Astrocyte (in vitro differentiated cells and primary cell): Measurements from ENCODE around the gene TWIST2. TPM values are rescaled to one million over a fixed set of nuclear protein-coding genes. Genes with fewer than 3 reads are reported as not detected.

Experiments used
- DNase-seq: peaks from one replicate; pipeline ENCODE4 v3.0.0-alpha.2; 2010; ENCODE audit warnings: low read depth
- FAIRE-seq: peaks from 2 replicates; lab custom pipeline; 2011; peaks lifted over from hg19 to GRCh38; lab: Jason Lieb, UNC
- H2AFZ ChIP-seq: 2 replicates; pipeline ENCODE4 v1.6.0; 2012; ENCODE audit warnings: low read depth, low read length, inconsistent platforms
- H3K27ac ChIP-seq: 2 replicates; pipeline ENCODE4 v1.5.1; 2011; ENCODE audit warnings: low read depth, low read length, inconsistent platforms
- H3K27me3 ChIP-seq: 2 replicates; pipeline ENCODE4 v1.6.0; 2011; ENCODE audit warnings: low read length, inconsistent platforms; ENCODE audit not compliant: insufficient read depth
- H3K36me3 ChIP-seq: 2 replicates; pipeline ENCODE4 v1.5.1; 2011; ENCODE audit warnings: low read length, inconsistent platforms; ENCODE audit not compliant: insufficient read depth
- H3K4me1 ChIP-seq: 2 replicates; pipeline ENCODE4 v1.5.1; 2011; ENCODE audit warnings: low read length, inconsistent platforms; ENCODE audit not compliant: insufficient read depth
- H3K4me2 ChIP-seq: 2 replicates; pipeline ENCODE4 v1.6.0; 2012; ENCODE audit warnings: low read length, inconsistent platforms
- H3K4me3 ChIP-seq: 2 replicates; pipeline ENCODE4 v1.5.1; 2011; ENCODE audit warnings: low read depth, mild to moderate bottlenecking, low read length, inconsistent platforms; ENCODE audit not compliant: insufficient read depth
- H3K79me2 ChIP-seq: 2 replicates; pipeline ENCODE4 v1.6.0; 2012; ENCODE audit warnings: mild to moderate bottlenecking, low read length, inconsistent platforms; ENCODE audit not compliant: insufficient read depth
- H3K9ac ChIP-seq: 2 replicates; pipeline ENCODE4 v1.6.0; 2012; ENCODE audit warnings: mild to moderate bottlenecking, low read length, inconsistent platforms
- H3K9me3 ChIP-seq: 2 replicates; pipeline ENCODE4 v1.5.1; 2012; ENCODE audit warnings: low read depth, mild to moderate bottlenecking, low read length, inconsistent platforms; ENCODE audit not compliant: insufficient read depth
- H4K20me1 ChIP-seq: 2 replicates; pipeline ENCODE4 v1.6.0; 2012; ENCODE audit warnings: low read length, inconsistent platforms; ENCODE audit not compliant: insufficient read depth
- H3K27ac Mint-ChIP-seq: one replicate; pipeline ENCODE4 v1.8.0; 2021; ENCODE audit warnings: mild to moderate bottlenecking, mixed read lengths; ENCODE audit not compliant: unreplicated experiment
- H3K27me3 Mint-ChIP-seq: one replicate; pipeline ENCODE4 v1.8.0; 2021; ENCODE audit warnings: low read depth, mixed read lengths; ENCODE audit not compliant: unreplicated experiment
- H3K36me3 Mint-ChIP-seq: one replicate; pipeline ENCODE4 v1.8.0; 2021; ENCODE audit warnings: low read depth, mixed read lengths; ENCODE audit not compliant: unreplicated experiment
- H3K4me1 Mint-ChIP-seq: one replicate; pipeline ENCODE4 v1.8.0; 2021; ENCODE audit warnings: low read depth, mixed read lengths; ENCODE audit not compliant: unreplicated experiment
- H3K4me3 Mint-ChIP-seq: one replicate; pipeline ENCODE4 v1.8.0; 2021; ENCODE audit warnings: mild to moderate bottlenecking, moderate library complexity, mixed read lengths; ENCODE audit not compliant: unreplicated experiment
- H3K9me3 Mint-ChIP-seq: one replicate; pipeline ENCODE4 v1.8.0; 2021; ENCODE audit warnings: mild to moderate bottlenecking, mixed read lengths; ENCODE audit not compliant: unreplicated experiment
- EZH2 ChIP-seq: IDR thresholded peaks from 2 replicates; pipeline ENCODE4 v1.6.1; 2012; ENCODE audit warnings: mild to moderate bottlenecking, low read length, inconsistent platforms; ENCODE audit not compliant: insufficient read depth
- total RNA-seq: library from RNA; stranded (reverse); gene quantifications from 2 replicates; pipeline ENCODE4 v1.2.1, GENCODE V29; 2021
- TF ChIP-seq, protein P1 (sequence below): IDR thresholded peaks from 2 replicates; pipeline ENCODE4 v1.5.1; 2011; ENCODE audit warnings: low read depth, mild to moderate bottlenecking, inconsistent platforms, low read length, moderate library complexity; ENCODE audit not compliant: insufficient read depth

The TWIST2 gene
- total RNA-seq, 1 donor from 2014 or later: 3.2 TPM

DNA sequence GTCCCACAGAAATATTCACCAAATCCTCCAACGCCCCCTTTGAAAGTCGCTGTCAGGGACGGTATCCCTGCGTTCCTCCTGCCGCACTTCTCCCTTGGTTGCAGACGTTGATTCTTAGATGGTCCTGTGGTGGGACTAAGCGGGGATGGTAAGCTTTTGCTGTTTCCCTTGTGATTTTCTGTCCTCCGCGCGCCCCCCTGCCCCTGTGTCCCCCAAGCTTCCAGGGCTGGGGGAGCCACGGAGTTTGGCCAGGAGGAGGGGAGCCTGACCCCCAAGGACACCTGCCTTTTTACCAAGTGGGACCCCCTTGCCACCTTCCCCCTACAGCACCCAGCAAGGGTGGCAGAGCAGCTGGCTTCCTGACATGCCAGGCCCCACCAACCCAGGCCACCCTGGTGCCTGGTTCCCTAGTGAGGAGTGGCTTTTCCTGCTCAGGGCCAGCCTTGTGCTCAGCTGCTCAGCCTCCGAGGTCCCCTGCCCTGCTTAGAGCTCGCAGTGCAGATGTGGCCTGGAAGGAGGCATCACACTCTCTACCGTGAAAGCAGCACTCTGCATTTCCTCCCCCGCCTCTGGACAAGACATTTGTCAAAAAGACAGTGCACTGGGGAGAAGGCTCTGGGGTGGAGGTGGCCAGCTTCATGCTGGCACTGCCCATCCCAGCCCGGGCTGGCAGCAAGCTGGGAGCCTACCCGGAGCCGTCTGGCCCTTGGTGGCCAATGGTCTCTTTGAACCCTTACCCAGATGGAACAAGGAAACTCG lies 49.4 kb downstream of the TWIST2 start:
- Mint-ChIP-seq H3K27me3 (peaks cover 2% of the 10 kb centered on the region), H3K27ac (no peak overlapping the region), H3K4me3 (no peak overlapping the region), H3K36me3 (no peaks in the 10 kb centered on the region), H3K4me1 (peaks cover 16% of the 10 kb centered on the region), H3K9me3 (no peaks in the 10 kb centered on the region)
- H3K27me3 ChIP-seq: no peaks in the 10 kb centered on the region
- no peaks in the 10 kb centered on the region for H3K9me3 ChIP-seq
- FAIRE-seq (no peak), DNase-seq (no peak)
- H4K20me1 ChIP-seq: peaks cover 36% of the 10 kb centered on the region
- peaks cover 37% of the 10 kb centered on the region for H3K79me2 ChIP-seq
- H3K9ac ChIP-seq: no peak overlapping the region
- TF ChIP-seq EZH2: no peak
- TF ChIP-seq, protein P1, sequence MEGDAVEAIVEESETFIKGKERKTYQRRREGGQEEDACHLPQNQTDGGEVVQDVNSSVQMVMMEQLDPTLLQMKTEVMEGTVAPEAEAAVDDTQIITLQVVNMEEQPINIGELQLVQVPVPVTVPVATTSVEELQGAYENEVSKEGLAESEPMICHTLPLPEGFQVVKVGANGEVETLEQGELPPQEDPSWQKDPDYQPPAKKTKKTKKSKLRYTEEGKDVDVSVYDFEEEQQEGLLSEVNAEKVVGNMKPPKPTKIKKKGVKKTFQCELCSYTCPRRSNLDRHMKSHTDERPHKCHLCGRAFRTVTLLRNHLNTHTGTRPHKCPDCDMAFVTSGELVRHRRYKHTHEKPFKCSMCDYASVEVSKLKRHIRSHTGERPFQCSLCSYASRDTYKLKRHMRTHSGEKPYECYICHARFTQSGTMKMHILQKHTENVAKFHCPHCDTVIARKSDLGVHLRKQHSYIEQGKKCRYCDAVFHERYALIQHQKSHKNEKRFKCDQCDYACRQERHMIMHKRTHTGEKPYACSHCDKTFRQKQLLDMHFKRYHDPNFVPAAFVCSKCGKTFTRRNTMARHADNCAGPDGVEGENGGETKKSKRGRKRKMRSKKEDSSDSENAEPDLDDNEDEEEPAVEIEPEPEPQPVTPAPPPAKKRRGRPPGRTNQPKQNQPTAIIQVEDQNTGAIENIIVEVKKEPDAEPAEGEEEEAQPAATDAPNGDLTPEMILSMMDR: no peak
- no peak overlapping the region for H2AFZ ChIP-seq
- H3K4me3 ChIP-seq: no peak overlapping the region
- H3K36me3 ChIP-seq: no peaks in the 10 kb centered on the region
- H3K4me1 ChIP-seq: peaks cover 25% of the 10 kb centered on the region
- H3K4me2 ChIP-seq: no peak overlapping the region
- H3K27ac ChIP-seq: no peak overlapping the region

DNA sequence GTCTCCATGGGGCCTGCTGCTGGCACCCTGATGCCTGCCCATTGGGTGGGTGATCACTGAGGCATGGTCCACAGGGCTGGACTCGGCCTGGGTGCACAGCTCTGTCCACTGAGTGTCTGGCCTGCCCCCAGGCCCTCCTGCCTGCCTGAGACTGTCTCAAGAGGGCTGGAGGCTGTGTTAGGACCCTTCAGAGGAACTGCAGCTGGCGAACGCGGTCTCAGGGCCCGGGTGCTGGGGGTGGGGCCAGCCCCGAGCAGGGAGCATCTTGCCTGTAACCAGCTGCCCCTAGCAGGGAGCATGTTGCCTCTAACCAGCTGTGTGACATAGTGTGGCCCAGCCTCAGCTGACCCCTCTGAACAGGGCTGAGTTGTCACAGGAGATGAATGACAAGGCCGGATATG lies 50.0 kb downstream of the TWIST2 start:
- Histone ChIP-seq H3K9me3 (no peaks in the 10 kb centered on the region), H3K4me1 (peaks cover 25% of the 10 kb centered on the region), H3K4me3 (no peak overlapping the region), H2AFZ (no peak overlapping the region), H3K36me3 (no peaks in the 10 kb centered on the region), H3K9ac (no peak overlapping the region), H3K79me2 (peaks cover 37% of the 10 kb centered on the region), H3K27me3 (no peaks in the 10 kb centered on the region), H3K27ac (no peak overlapping the region), H3K4me2 (no peak overlapping the region), H4K20me1 (peaks cover 42% of the 10 kb centered on the region)
- Mint-ChIP-seq H3K27me3 (peaks cover 2% of the 10 kb centered on the region), H3K36me3 (no peaks in the 10 kb centered on the region), H3K4me3 (no peak overlapping the region), H3K27ac (no peak overlapping the region), H3K9me3 (no peaks in the 10 kb centered on the region), H3K4me1 (peaks cover 13% of the 10 kb centered on the region)
- no peak for TF ChIP-seq EZH2
- TF ChIP-seq, protein P1: no peak
- no peak for FAIRE-seq
- DNase-seq: no peak
